Measurements from ENCODE around the gene KCNE1. TPM values are rescaled to one million over a fixed set of nuclear protein-coding genes. Genes with fewer than 3 reads are reported as not detected.

KCNE1 gene
- total and polyA plus RNA-seq, 2 of the 4 experiments (the other 2 are of a cell fraction): 0.46 to 0.90 TPM

GRCh38 chr21:34560609-34561008, 48.6 kb upstream of the KCNE1 start:
- CTCF ChIA-PET: no interaction called here
- POLR2A ChIA-PET (ENCODE audit: unreplicated experiment): no interaction called here

More at GRCh38 chr21:34560609-34561008, 48.6 kb upstream of the KCNE1 start:
- Histone ChIP-seq H2BK120ac (ENCODE audit: low read depth, low read length) (no peak overlapping the region), H3K9me3 (ENCODE audit: control insufficient read depth, insufficient read depth, low read length) (no peaks in the 10 kb centered on the region), H4K5ac (ENCODE audit: low read depth, low read length) (no peak overlapping the region), H3K4ac (ENCODE audit: low read depth, low read length) (no peak overlapping the region), H3K9ac (ENCODE audit: low read depth, low read length) (no peak overlapping the region), H3K4me2 (ENCODE audit: low read depth, low read length) (no peak overlapping the region), H3K56ac (ENCODE audit: extremely low read depth, insufficient read depth, low read length) (no peak overlapping the region), H2AFZ (replicated peaks; ENCODE audit: low read length, poor library complexity) (no peak overlapping the region), H3K9me1 (ENCODE audit: insufficient read depth, low read length) (no peaks in the 10 kb centered on the region; the same call in 1 of the 2 replicates), H3K36me3 (ENCODE audit: control insufficient read depth, insufficient read depth, low read length) (no peaks in the 10 kb centered on the region), H3K79me1 (ENCODE audit: low read depth in 1 of 2, low read length in 2 of 2) (peaks cover 4 to 6% of the 10 kb centered on the region in 2 experiments; a peak in 2 of 4 replicates), H3K14ac (replicated peaks; ENCODE audit: low read depth, low read length) (no peak overlapping the region), H3K27ac (ENCODE audit: insufficient read depth, low read length) (no peak overlapping the region), H2AK9ac (replicated peaks; ENCODE audit: low read depth, low read length, poor library complexity) (no peak overlapping the region), H4K20me1 (ENCODE audit: insufficient read depth, low read length) (no peaks in the 10 kb centered on the region), H2BK20ac (ENCODE audit: low read depth, low read length) (no peak overlapping the region), H3K18ac (ENCODE audit: low read depth, low read length) (no peak overlapping the region), H2BK15ac (ENCODE audit: low read depth, low read length) (no peak overlapping the region), H4K91ac (ENCODE audit: insufficient read depth, low read depth, low read length) (no peak overlapping the region), H3K4me3 (ENCODE audit: insufficient read depth, low read depth, low read length) (no peak overlapping the region), H2BK5ac (ENCODE audit: low read depth, low read length, poor library complexity, severe bottlenecking) (no peak overlapping the region), H2AK5ac (ENCODE audit: low read depth, low read length) (no peak overlapping the region), H4K8ac (ENCODE audit: low read depth in 2 of 2, low read length in 2 of 2) (no peak overlapping the region), H3K27me3 (ENCODE audit: control insufficient read depth, insufficient read depth, low read length) (no peaks in the 10 kb centered on the region), H3K23ac (ENCODE audit: low read depth, low read length) (no peak overlapping the region), H3K4me1 (ENCODE audit: control insufficient read depth, insufficient read depth, low read length) (no peaks in the 10 kb centered on the region)
- no peak for DNase-seq
- TF ChIP-seq RFX5 (IDR thresholded peaks at IDR 0.05; ENCODE audit: low read depth, low read length): no peak
- TF ChIP-seq MXI1 (IDR thresholded peaks at IDR 0.05; ENCODE audit: borderline replicate concordance, low read depth, low read length): no peak
- TF ChIP-seq MAFK (IDR thresholded peaks at IDR 0.05; ENCODE audit: low read depth, low read length): no peak
- TF ChIP-seq NFE2L2 (IDR thresholded peaks at IDR 0.05; ENCODE audit: low read depth, low read length): no peak
- TF ChIP-seq FOS (IDR thresholded peaks at IDR 0.05; ENCODE audit: low read depth, low read length): no peak
- TF ChIP-seq USF2 (IDR thresholded peaks at IDR 0.05; ENCODE audit: low read depth, low read length): no peak
- no peak for TF ChIP-seq MAZ (IDR thresholded peaks at IDR 0.05; ENCODE audit: borderline replicate concordance, low read depth, low read length)
- TF ChIP-seq RAD21 (IDR thresholded peaks at IDR 0.05; ENCODE audit: low read length): no peak
- TF ChIP-seq CEBPB (IDR thresholded peaks at IDR 0.05; ENCODE audit: low read depth, low read length): no peak
- no peak for TF ChIP-seq POLR2A (IDR thresholded peaks at IDR 0.05; ENCODE audit: low read depth, low read length)
- no peak for TF ChIP-seq CTCF (conservative IDR thresholded peaks at IDR 0.05; ENCODE audit: low read depth, low read length)
- TF ChIP-seq BHLHE40 (IDR thresholded peaks at IDR 0.05; ENCODE audit: low read depth, low read length): no peak
- no TSS peak for BruUV-seq (replicated peaks)
- WGBS, 2 experiments (ENCODE audit: extremely low coverage in 2 of 2, insufficient read length in 1 of 2): no CpG with 5 or more reads among the region's 1 CpG
- intact Hi-C loops (cut with micrococcal nuclease): no loop called here
- dilution Hi-C loops (cut with HindIII; ENCODE audit: low sequenced_read_pairs, unreplicated experiment): no loop called here
- no peak for ATAC-seq (ENCODE audit: low read depth)
- in situ Hi-C loops (cut with MboI; ENCODE audit: low sequenced_read_pairs): no loop called here
